SK-N-SH treated with all-trans-retinoic acid at 6 μM for 48 hours (cell line): ENCODE results near the gene XRCC4.

ENCODE experiments used
- CREB5 ChIP-seq: fragments of 250-450 bp; sonication (Bioruptor Pico); IDR thresholded peaks from 2 replicates; pipeline ENCODE4 v1.5.1; 2020; ENCODE audit warnings: low read depth, mild to moderate bottlenecking, moderate library complexity
- ESRRG ChIP-seq: fragments of 250-450 bp; sonication (Bioruptor Pico); IDR thresholded peaks from 2 replicates; pipeline ENCODE4 v1.6.1; 2021; ENCODE audit warnings: mild to moderate bottlenecking
- TF ChIP-seq, protein P1 (sequence below): fragments of 250-450 bp; sonication (Bioruptor Pico); IDR thresholded peaks from 2 replicates; pipeline ENCODE4 v1.8.0; 2020; ENCODE audit warnings: mild to moderate bottlenecking, moderate library complexity, borderline replicate concordance

DNA sequence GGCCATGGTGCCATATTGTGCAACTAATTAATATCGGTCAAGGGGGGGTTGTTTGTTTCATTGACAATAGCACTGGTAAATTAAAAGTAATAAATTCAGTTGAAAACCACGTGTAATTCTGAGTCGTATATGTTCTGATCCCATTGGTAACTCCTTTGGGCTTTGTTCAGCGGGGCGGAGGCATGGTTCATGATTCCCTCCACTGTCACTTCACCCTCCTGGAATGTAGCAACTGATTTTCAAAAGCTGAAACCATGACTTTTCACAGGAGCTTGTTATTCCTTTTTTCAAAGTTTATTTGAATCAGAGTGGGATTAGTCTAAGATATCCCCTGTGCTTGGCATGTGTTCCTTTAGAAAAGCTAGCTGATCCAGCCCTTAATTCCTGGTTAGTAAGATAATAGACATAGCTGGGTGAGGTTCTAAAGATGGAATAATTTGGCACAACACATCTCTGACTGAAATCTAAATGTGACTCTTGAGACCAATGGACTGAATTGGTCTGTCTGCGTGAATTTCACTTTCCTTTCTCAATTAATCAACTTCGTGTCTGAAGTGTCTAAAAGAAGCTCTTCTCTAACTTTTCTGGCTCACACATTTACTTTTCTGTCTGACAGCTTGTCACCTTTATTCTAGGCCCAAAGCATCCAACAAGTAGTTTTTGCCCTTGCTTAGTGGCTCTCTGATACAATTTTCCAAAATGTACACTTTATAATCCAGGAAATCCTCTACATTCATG lies 208.5 kb downstream of the XRCC4 start:
- TF ChIP-seq ESRRG (CRISPR knock-in tag) (no peak), CREB5 (no peak)
- TF ChIP-seq, protein P1, sequence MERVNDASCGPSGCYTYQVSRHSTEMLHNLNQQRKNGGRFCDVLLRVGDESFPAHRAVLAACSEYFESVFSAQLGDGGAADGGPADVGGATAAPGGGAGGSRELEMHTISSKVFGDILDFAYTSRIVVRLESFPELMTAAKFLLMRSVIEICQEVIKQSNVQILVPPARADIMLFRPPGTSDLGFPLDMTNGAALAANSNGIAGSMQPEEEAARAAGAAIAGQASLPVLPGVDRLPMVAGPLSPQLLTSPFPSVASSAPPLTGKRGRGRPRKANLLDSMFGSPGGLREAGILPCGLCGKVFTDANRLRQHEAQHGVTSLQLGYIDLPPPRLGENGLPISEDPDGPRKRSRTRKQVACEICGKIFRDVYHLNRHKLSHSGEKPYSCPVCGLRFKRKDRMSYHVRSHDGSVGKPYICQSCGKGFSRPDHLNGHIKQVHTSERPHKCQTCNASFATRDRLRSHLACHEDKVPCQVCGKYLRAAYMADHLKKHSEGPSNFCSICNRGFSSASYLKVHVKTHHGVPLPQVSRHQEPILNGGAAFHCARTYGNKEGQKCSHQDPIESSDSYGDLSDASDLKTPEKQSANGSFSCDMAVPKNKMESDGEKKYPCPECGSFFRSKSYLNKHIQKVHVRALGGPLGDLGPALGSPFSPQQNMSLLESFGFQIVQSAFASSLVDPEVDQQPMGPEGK (CRISPR knock-in tag) = no peak
